Mesendoderm (in vitro differentiated cells): ENCODE measurements around the gene LONP1.
"Not testable (repeated sequence)": the region's sequence is repeated elsewhere in the genome, so short reads cannot be mapped to it uniquely, and the experiment has no call there.

Experiments used
- DNase-seq: peaks from one replicate; pipeline ENCODE4 v3.0.0; 2013
- H2AK5ac ChIP-seq: 2 replicates; pipeline ENCODE4 v1.6.1; 2013; ENCODE audit warnings: low read length, inconsistent platforms
- H2BK120ac ChIP-seq: 2 replicates; pipeline ENCODE4 v1.6.1; 2013; ENCODE audit warnings: low read depth, mild to moderate bottlenecking, low read length, moderate library complexity, mixed read lengths
- H2BK15ac ChIP-seq: replicated peaks from 2 replicates; pipeline ENCODE4 v1.6.1; 2013; ENCODE audit warnings: low read depth, mild to moderate bottlenecking, moderate library complexity
- H2BK5ac ChIP-seq: 2 replicates; pipeline ENCODE4 v1.6.1; 2013; ENCODE audit warnings: low read length, inconsistent platforms
- H3K18ac ChIP-seq: 2 replicates; pipeline ENCODE4 v1.6.1; 2013; ENCODE audit warnings: mild to moderate bottlenecking, low read length, mixed read lengths
- H3K23ac ChIP-seq: one replicate; pipeline ENCODE4 v1.6.1; 2013; ENCODE audit warnings: low read length
- H3K27ac ChIP-seq: 2 replicates; pipeline ENCODE4 v1.5.1; 2013; ENCODE audit warnings: low read depth, mild to moderate bottlenecking, inconsistent platforms, low read length, moderate library complexity
- H3K27me3 ChIP-seq: 2 replicates; pipeline ENCODE4 v1.6.1; 2013; ENCODE audit warnings: low read length, control low read depth, mild to moderate bottlenecking, inconsistent platforms; ENCODE audit not compliant: insufficient read depth, poor library complexity
- H3K36me3 ChIP-seq: 2 replicates; pipeline ENCODE4 v1.6.1; 2013; ENCODE audit warnings: low read length, inconsistent platforms; ENCODE audit not compliant: control insufficient read depth, insufficient read depth
- H3K4ac ChIP-seq: one replicate; pipeline ENCODE4 v1.6.1; 2013; ENCODE audit warnings: low read depth, mild to moderate bottlenecking, low read length, moderate library complexity
- H3K4me1 ChIP-seq: 2 replicates; pipeline ENCODE4 v1.6.1; 2013; ENCODE audit warnings: low read depth, low read length, inconsistent platforms; ENCODE audit not compliant: control insufficient read depth
- H3K4me2 ChIP-seq: 2 replicates; pipeline ENCODE4 v1.6.1; 2013; ENCODE audit warnings: low read length
- H3K4me3 ChIP-seq: 2 replicates; pipeline ENCODE4 v1.5.1; 2013; ENCODE audit warnings: mild to moderate bottlenecking, low read length
- H3K56ac ChIP-seq: one replicate; pipeline ENCODE4 v1.6.1; 2013; ENCODE audit warnings: low read length
- H3K79me1 ChIP-seq: 2 replicates; pipeline ENCODE4 v1.6.1; 2013; ENCODE audit warnings: low read length, inconsistent platforms
- H3K79me2 ChIP-seq: 2 replicates; pipeline ENCODE4 v1.6.1; 2013; ENCODE audit warnings: mild to moderate bottlenecking, low read length; ENCODE audit not compliant: control insufficient read depth, insufficient read depth
- H3K9ac ChIP-seq: 2 replicates; pipeline ENCODE4 v1.6.1; 2013; ENCODE audit warnings: low read length, inconsistent platforms
- H4K5ac ChIP-seq: one replicate; pipeline ENCODE4 v1.6.1; 2013; ENCODE audit warnings: low read length
- H4K8ac ChIP-seq: one replicate; pipeline ENCODE4 v1.6.1; 2013; ENCODE audit warnings: low read depth, mild to moderate bottlenecking, control low read depth, low read length, moderate library complexity
- WGBS: extraction: QIAGEN DNeasy Blood & Tissue Kit; methylation state at CpG from one replicate; pipeline ENCODE4 v1.1.7; 2013; ENCODE audit warnings: low lambda C conversion rate, missing lambda C conversion rate; ENCODE audit not compliant: insufficient coverage; ENCODE audit errors: extremely low coverage; 5-methylcytosine and 5-hydroxymethylcytosine counted together

The LONP1 gene

GRCh38 chr19:5702053-5702410, 17.9 kb downstream of the LONP1 start:
- H3K23ac ChIP-seq, H3K4ac ChIP-seq, H3K27me3 ChIP-seq, H3K79me2 ChIP-seq, H3K4me2 ChIP-seq, H3K4me3 ChIP-seq, H2AK5ac ChIP-seq, H2BK5ac ChIP-seq, H2BK15ac ChIP-seq, H3K4me1 ChIP-seq, DNase-seq, H3K79me1 ChIP-seq, H3K18ac ChIP-seq, H3K56ac ChIP-seq, H4K5ac ChIP-seq, H4K8ac ChIP-seq, H2BK120ac ChIP-seq, H3K27ac ChIP-seq, H3K9ac ChIP-seq: not testable (repeated sequence)
- no CpG with 5 or more reads among the region's 28 CpGs for WGBS
- H3K36me3 ChIP-seq, result peaks cover 14% of the 10 kb centered on the region

- no peak overlapping the region for H3K4ac ChIP-seq
- H3K23ac ChIP-seq, result no peak overlapping the region
- H3K79me2 ChIP-seq, result no peaks in the 10 kb centered on the region
- H2BK15ac ChIP-seq, result no peak overlapping the region
- no peak overlapping the region for H4K8ac ChIP-seq
- WGBS, result no CpG with 5 or more reads among the region's 22 CpGs
- no peak overlapping the region for H2BK5ac ChIP-seq
- no peak overlapping the region for H3K9ac ChIP-seq
- H3K4me3 ChIP-seq, result no peak overlapping the region
- no peak overlapping the region for H3K4me2 ChIP-seq
- no peak overlapping the region for H2AK5ac ChIP-seq
- no peak overlapping the region for H2BK120ac ChIP-seq
- DNase-seq, result no peak
- no peak overlapping the region for H4K5ac ChIP-seq
- H3K18ac ChIP-seq, result no peak overlapping the region
- H3K27ac ChIP-seq, result no peak overlapping the region
- peaks cover 8% of the 10 kb centered on the region for H3K36me3 ChIP-seq
- H3K27me3 ChIP-seq, result no peaks in the 10 kb centered on the region
- no peaks in the 10 kb centered on the region for H3K79me1 ChIP-seq
- H3K4me1 ChIP-seq, result no peaks in the 10 kb centered on the region
- H3K56ac ChIP-seq, result no peak overlapping the region
Observed at GRCh38 chr19:5700455-5701092, 19.4 kb downstream of the LONP1 start.

- no peak overlapping the region for H4K5ac ChIP-seq
- H3K4me1 ChIP-seq, result no peaks in the 10 kb centered on the region
- H3K56ac ChIP-seq, result no peak overlapping the region
- no peak overlapping the region for H3K4me2 ChIP-seq
- no peak overlapping the region for H3K4me3 ChIP-seq
- H3K4ac ChIP-seq, result no peak overlapping the region
- DNase-seq, result no peak
- no peak overlapping the region for H4K8ac ChIP-seq
- H3K79me2 ChIP-seq, result no peaks in the 10 kb centered on the region
- no CpG with 5 or more reads among the region's 38 CpGs for WGBS
- no peak overlapping the region for H3K18ac ChIP-seq
- H3K27ac ChIP-seq, result no peak overlapping the region
- H3K79me1 ChIP-seq, result no peaks in the 10 kb centered on the region
- H2BK120ac ChIP-seq, result no peak overlapping the region
- H3K27me3 ChIP-seq, result no peaks in the 10 kb centered on the region
- no peak overlapping the region for H2BK5ac ChIP-seq
- no peak overlapping the region for H3K9ac ChIP-seq
- peaks cover 10% of the 10 kb centered on the region for H3K36me3 ChIP-seq
- H2AK5ac ChIP-seq, result no peak overlapping the region
- H3K23ac ChIP-seq, result no peak overlapping the region
- H2BK15ac ChIP-seq, result no peak overlapping the region
Observed at GRCh38 chr19:5698635-5699422, 21.1 kb downstream of the LONP1 start.

GRCh38 chr19:5697890-5698634, 21.9 kb downstream of the LONP1 start:
- Histone ChIP-seq H2BK5ac (no peak overlapping the region), H3K4me1 (no peaks in the 10 kb centered on the region), H3K27me3 (no peaks in the 10 kb centered on the region), H3K27ac (no peak overlapping the region), H3K18ac (no peak overlapping the region), H4K5ac (no peak overlapping the region), H3K4me2 (no peak overlapping the region), H2AK5ac (no peak overlapping the region), H3K23ac (no peak overlapping the region), H4K8ac (no peak overlapping the region), H3K9ac (no peak overlapping the region), H3K4ac (no peak overlapping the region), H2BK15ac (no peak overlapping the region), H3K36me3 (peaks cover 11% of the 10 kb centered on the region), H3K79me2 (peaks cover 7% of the 10 kb centered on the region), H3K4me3 (no peak overlapping the region), H3K79me1 (peaks cover 4% of the 10 kb centered on the region), H3K56ac (no peak overlapping the region), H2BK120ac (no peak overlapping the region)
- DNase-seq, result no peak
- WGBS, result no CpG with 5 or more reads among the region's 30 CpGs

GRCh38 chr19:5697022-5697889, 22.7 kb downstream of the LONP1 start:
- H3K27me3 ChIP-seq, result no peaks in the 10 kb centered on the region
- H3K79me1 ChIP-seq, result peaks cover 7% of the 10 kb centered on the region
- no CpG with 5 or more reads among the region's 25 CpGs for WGBS
- no peak overlapping the region for H3K18ac ChIP-seq
- peaks cover 15% of the 10 kb centered on the region for H3K79me2 ChIP-seq
- no peak overlapping the region for H3K4me3 ChIP-seq
- no peak overlapping the region for H3K56ac ChIP-seq
- H2AK5ac ChIP-seq, result no peak overlapping the region
- H3K4me1 ChIP-seq, result no peaks in the 10 kb centered on the region
- H3K36me3 ChIP-seq, result peaks cover 15% of the 10 kb centered on the region
- H3K4me2 ChIP-seq, result no peak overlapping the region
- H4K8ac ChIP-seq, result no peak overlapping the region
- no peak overlapping the region for H3K23ac ChIP-seq
- no peak overlapping the region for H3K27ac ChIP-seq
- no peak overlapping the region for H2BK120ac ChIP-seq
- H2BK5ac ChIP-seq, result no peak overlapping the region
- DNase-seq, result no peak
- no peak overlapping the region for H2BK15ac ChIP-seq
- no peak overlapping the region for H4K5ac ChIP-seq
- H3K9ac ChIP-seq, result no peak overlapping the region
- no peak overlapping the region for H3K4ac ChIP-seq
